BLaER1 (cell line): Measurements from ENCODE around the gene DPEP2.
"Not testable (repeated sequence)": the region's sequence is repeated elsewhere in the genome, so short reads cannot be mapped to it uniquely, and the experiment has no call there.

Experiments used
- H3K27ac ChIP-seq: shearing (Covaris generic); formaldehyde crosslinking; 2 replicates; pipeline ENCODE4 v1.8.1; 2022
- H3K27me3 ChIP-seq: shearing (Covaris generic); formaldehyde crosslinking; 2 replicates; pipeline ENCODE4 v1.8.1; 2022
- H3K36me3 ChIP-seq: shearing (Covaris generic); formaldehyde crosslinking; 2 replicates; pipeline ENCODE4 v1.8.1; 2022
- H3K4me1 ChIP-seq: shearing (Covaris generic); formaldehyde crosslinking; 2 replicates; pipeline ENCODE4 v1.8.1; 2022
- H3K4me2 ChIP-seq: shearing (Covaris generic); formaldehyde crosslinking; 2 replicates; pipeline ENCODE4 v1.8.1; 2022
- H3K4me3 ChIP-seq: shearing (Covaris generic); formaldehyde crosslinking; 2 replicates; pipeline ENCODE4 v1.8.1; 2022
- H3K9ac ChIP-seq: shearing (Covaris generic); formaldehyde crosslinking; 2 replicates; pipeline ENCODE4 v1.8.1; 2022
- H3K9me3 ChIP-seq: shearing (Covaris generic); formaldehyde crosslinking; 2 replicates; pipeline ENCODE4 v1.8.1; 2022
- H4K20me1 ChIP-seq: shearing (Covaris generic); formaldehyde crosslinking; 2 replicates; pipeline ENCODE4 v1.8.1; 2022
- Cebpa-rat ChIP-seq: shearing (Covaris generic); IDR thresholded peaks from 2 replicates; pipeline ENCODE4 v1.8.1; 2022

DPEP2 gene

GRCh38 chr16:67977005-67977404 is 22.3 kb downstream of the DPEP2 start:
- H3K27me3 ChIP-seq, result no peaks in the 10 kb centered on the region
- no peak overlapping the region for H3K27ac ChIP-seq
- no peak for TF ChIP-seq Cebpa-rat
- H3K36me3 ChIP-seq, result no peaks in the 10 kb centered on the region
- peaks cover 8% of the 10 kb centered on the region; the same call in 1 of the 2 replicates for H3K4me1 ChIP-seq
- no peak overlapping the region for H3K4me3 ChIP-seq
- no peaks in the 10 kb centered on the region for H3K9me3 ChIP-seq
- no peak overlapping the region for H3K9ac ChIP-seq
- no peaks in the 10 kb centered on the region for H4K20me1 ChIP-seq
- no peak overlapping the region for H3K4me2 ChIP-seq

GRCh38 chr16:67976205-67976604 is 23.1 kb downstream of the DPEP2 start:
- H3K4me3 ChIP-seq, result no peak overlapping the region
- H4K20me1 ChIP-seq, result no peaks in the 10 kb centered on the region
- H3K9ac ChIP-seq, result no peak overlapping the region
- no peak overlapping the region for H3K4me2 ChIP-seq
- H3K27ac ChIP-seq, result no peak overlapping the region
- peaks cover 8% of the 10 kb centered on the region; the same call in 1 of the 2 replicates for H3K4me1 ChIP-seq
- H3K36me3 ChIP-seq, result no peaks in the 10 kb centered on the region
- no peak for TF ChIP-seq Cebpa-rat
- H3K27me3 ChIP-seq, result no peaks in the 10 kb centered on the region
- no peaks in the 10 kb centered on the region for H3K9me3 ChIP-seq

GRCh38 chr16:67975321-67976105 is 23.8 kb downstream of the DPEP2 start:
- Histone ChIP-seq H3K9ac (no peak overlapping the region), H3K4me1 (peaks cover 8% of the 10 kb centered on the region; the same call in 1 of the 2 replicates), H3K4me3 (no peak overlapping the region), H3K36me3 (no peaks in the 10 kb centered on the region), H3K4me2 (no peak overlapping the region), H3K9me3 (no peaks in the 10 kb centered on the region), H3K27ac (no peak overlapping the region), H4K20me1 (no peaks in the 10 kb centered on the region), H3K27me3 (no peaks in the 10 kb centered on the region)
- no peak for TF ChIP-seq Cebpa-rat

GRCh38 chr16:67972285-67972684 is 27.0 kb downstream of the DPEP2 start:
- not testable (repeated sequence) for H3K36me3 ChIP-seq, H4K20me1 ChIP-seq, H3K4me3 ChIP-seq, H3K9ac ChIP-seq, H3K27ac ChIP-seq, H3K9me3 ChIP-seq, H3K4me2 ChIP-seq, H3K27me3 ChIP-seq
- H3K4me1 ChIP-seq, result peaks cover 22% of the 10 kb centered on the region

GRCh38 chr16:67971111-67971510 is 28.2 kb downstream of the DPEP2 start:
- no peaks in the 10 kb centered on the region for H3K27me3 ChIP-seq
- no peak overlapping the region for H3K9ac ChIP-seq
- no peak for TF ChIP-seq Cebpa-rat
- H4K20me1 ChIP-seq, result peaks cover 16% of the 10 kb centered on the region; the same call in 1 of the 2 replicates
- no peaks in the 10 kb centered on the region for H3K36me3 ChIP-seq
- no peak overlapping the region for H3K4me3 ChIP-seq
- H3K27ac ChIP-seq, result no peak overlapping the region
- H3K4me2 ChIP-seq, result no peak overlapping the region
- H3K4me1 ChIP-seq, result peaks cover 34% of the 10 kb centered on the region
- no peaks in the 10 kb centered on the region for H3K9me3 ChIP-seq

GRCh38 chr16:67969254-67970039 is 29.8 kb downstream of the DPEP2 start:
- Histone ChIP-seq H3K27me3 (no peaks in the 10 kb centered on the region), H3K9me3 (no peaks in the 10 kb centered on the region), H3K9ac (peak overlapping the region; percentile 84), H3K27ac (peak overlapping the region; percentile 82; the same call in 1 of the 2 replicates), H4K20me1 (peaks cover 33% of the 10 kb centered on the region; the same call in 1 of the 2 replicates), H3K36me3 (no peaks in the 10 kb centered on the region), H3K4me3 (peak overlapping the region; percentile 83), H3K4me2 (peak overlapping the region; percentile 97), H3K4me1 (peaks cover 43% of the 10 kb centered on the region)
- TF ChIP-seq Cebpa-rat, result no peak

- peak within 1 kb of the TSS; percentile 97 for H3K4me2 ChIP-seq
- peaks cover 36% of the 10 kb centered on the region; the same call in 1 of the 2 replicates for H4K20me1 ChIP-seq
- H3K9me3 ChIP-seq, result no peaks in the 10 kb centered on the region
- no peak for TF ChIP-seq Cebpa-rat
- peaks cover 49% of the 10 kb centered on the region for H3K4me1 ChIP-seq
- peak within 1 kb of the TSS; percentile 83 for H3K4me3 ChIP-seq
- H3K27me3 ChIP-seq, result no peaks in the 10 kb centered on the region
- peak within 1 kb of the TSS; percentile 84 for H3K9ac ChIP-seq
- H3K36me3 ChIP-seq, result peaks cover 4% of the 10 kb centered on the region; the same call in 1 of the 2 replicates
- peak within 1 kb of the TSS; percentile 82 for H3K27ac ChIP-seq
These were observed 30.7 kb downstream of the DPEP2 start, which contains the start of gene SLC12A4 for GRCh38 chr16:67968400-67969253. SLC12A4 (minus strand) TSS chr16:67968637; CDS start chr16:67968553, 84 bp downstream.

GRCh38 chr16:67967958-67968399 is 31.3 kb downstream of the DPEP2 start:
- Histone ChIP-seq H3K9me3 (no peaks in the 10 kb centered on the region), H4K20me1 (peaks cover 36% of the 10 kb centered on the region; the same call in 1 of the 2 replicates), H3K9ac (peak overlapping the region; percentile 84), H3K4me1 (peaks cover 49% of the 10 kb centered on the region), H3K36me3 (peaks cover 10% of the 10 kb centered on the region; the same call in 1 of the 2 replicates), H3K27me3 (no peaks in the 10 kb centered on the region), H3K4me2 (peak overlapping the region; percentile 97), H3K27ac (peak overlapping the region; percentile 82), H3K4me3 (peak overlapping the region; percentile 83)
- TF ChIP-seq Cebpa-rat, result no peak
